ENCODE measurements around the gene PAX8.

GRCh38 chr2:113221846-113222245, 56.9 kb downstream of the PAX8 start:
- TF ChIP-seq CTCF (IDR thresholded peaks at IDR 0.05; ENCODE audit: poor library complexity): no peak
- TF ChIP-seq EZH2 (IDR thresholded peaks at IDR 0.05; ENCODE audit: borderline replicate concordance): no peak

Measured in hepatocyte (in vitro differentiated cells).